ENCODE measurements around the gene SPATA13.
"Not testable (repeated sequence)": the region's sequence is repeated elsewhere in the genome, so short reads cannot be mapped to it uniquely, and the experiment has no call there.

Gene SPATA13

GRCh38 chr13:24340608-24340955 is 180.1 kb downstream of the SPATA13 start:
- no peaks in the 10 kb centered on the region for H3K4me1 ChIP-seq (ENCODE audit: insufficient read depth, low read length)

GRCh38 chr13:24341439-24341838 is 180.9 kb downstream of the SPATA13 start:
- H3K9me3 ChIP-seq (ENCODE audit: low read length), result no peaks in the 10 kb centered on the region
- no peak overlapping the region for H3K4me3 ChIP-seq (ENCODE audit: low read depth in 1 of 2, low read length in 2 of 2)
- no peak overlapping the region for H3K9ac ChIP-seq (ENCODE audit: low read length)
- H3K27ac ChIP-seq (ENCODE audit: low read depth, low read length), result no peak overlapping the region
- no peaks in the 10 kb centered on the region for H3K4me1 ChIP-seq (ENCODE audit: insufficient read depth, low read length)
- H3K27me3 ChIP-seq (ENCODE audit: control insufficient read depth in 1 of 2, insufficient read depth in 2 of 2, low read length in 2 of 2), result no peaks in the 10 kb centered on the region
- no peaks in the 10 kb centered on the region for H3K36me3 ChIP-seq (ENCODE audit: insufficient read depth, low read length)

More at GRCh38 chr13:24340608-24340955, 180.1 kb downstream of the SPATA13 start:
- H3K27ac ChIP-seq (ENCODE audit: low read depth, low read length), result no peak overlapping the region
- no peak overlapping the region for H3K4me3 ChIP-seq (ENCODE audit: low read depth in 1 of 2, low read length in 2 of 2)
- no peaks in the 10 kb centered on the region for H3K27me3 ChIP-seq (ENCODE audit: control insufficient read depth in 1 of 2, insufficient read depth in 2 of 2, low read length in 2 of 2)
- no peaks in the 10 kb centered on the region for H3K36me3 ChIP-seq (ENCODE audit: insufficient read depth, low read length)
- H3K9ac ChIP-seq (ENCODE audit: low read length), result no peak overlapping the region
- H3K9me3 ChIP-seq (ENCODE audit: low read length), result no peaks in the 10 kb centered on the region

- no peak overlapping the region for H3K9ac ChIP-seq (ENCODE audit: low read length)
- H3K4me1 ChIP-seq (ENCODE audit: insufficient read depth, low read length), result no peaks in the 10 kb centered on the region
- H3K36me3 ChIP-seq (ENCODE audit: insufficient read depth, low read length), result no peaks in the 10 kb centered on the region
- no peaks in the 10 kb centered on the region for H3K27me3 ChIP-seq (ENCODE audit: control insufficient read depth in 1 of 2, insufficient read depth in 2 of 2, low read length in 2 of 2)
- H3K27ac ChIP-seq (ENCODE audit: low read depth, low read length), result no peak overlapping the region
- H3K9me3 ChIP-seq (ENCODE audit: low read length), result no peaks in the 10 kb centered on the region
- no peak overlapping the region for H3K4me3 ChIP-seq (ENCODE audit: low read depth in 1 of 2, low read length in 2 of 2)
Observed at GRCh38 chr13:24348385-24348784, 187.9 kb downstream of the SPATA13 start.

DNA sequence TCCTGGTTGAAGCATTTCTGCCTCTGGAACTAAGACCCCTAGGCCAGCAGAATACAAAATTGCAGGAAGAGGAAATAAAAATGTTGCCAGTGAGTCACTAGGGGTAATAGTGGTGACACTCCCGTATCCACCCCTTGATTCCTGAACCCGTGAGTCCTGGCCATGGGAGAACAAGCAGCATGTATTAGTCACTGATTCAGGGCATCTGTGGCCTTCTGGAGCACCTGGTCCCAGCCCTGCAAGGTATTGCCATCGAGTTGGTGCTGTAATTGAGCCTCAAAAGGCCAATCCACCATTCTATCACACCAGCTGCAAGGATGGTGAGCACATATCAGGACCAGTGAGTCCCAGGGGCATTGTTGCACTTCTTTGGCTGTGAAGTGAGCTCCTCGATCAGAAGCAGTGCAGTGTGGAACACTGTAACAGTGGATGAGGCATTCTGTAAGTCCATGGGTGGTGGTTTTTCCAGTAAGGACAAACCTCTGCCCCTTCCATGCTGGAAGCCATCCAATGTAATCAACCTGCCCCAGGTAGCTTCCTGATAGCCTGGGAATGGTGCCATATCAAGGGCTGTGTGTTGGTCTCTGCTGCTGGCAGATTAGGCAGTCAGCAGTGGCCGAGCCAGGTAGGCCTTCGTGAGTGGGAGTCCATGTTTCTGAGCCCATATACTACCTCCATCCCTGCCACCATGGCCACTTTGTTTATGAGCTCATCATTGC is 188.4 kb downstream of the SPATA13 start:
- no peaks in the 10 kb centered on the region for H3K36me3 ChIP-seq (ENCODE audit: insufficient read depth, low read length)
- no peak overlapping the region for H3K4me3 ChIP-seq (ENCODE audit: low read depth in 1 of 2, low read length in 2 of 2)
- no peak overlapping the region for H3K9ac ChIP-seq (ENCODE audit: low read length)
- no peak overlapping the region for H3K27ac ChIP-seq (ENCODE audit: low read depth, low read length)
- H3K9me3 ChIP-seq (ENCODE audit: low read length), result no peaks in the 10 kb centered on the region
- no peaks in the 10 kb centered on the region for H3K4me1 ChIP-seq (ENCODE audit: insufficient read depth, low read length)
- no peaks in the 10 kb centered on the region for H3K27me3 ChIP-seq (ENCODE audit: control insufficient read depth in 1 of 2, insufficient read depth in 2 of 2, low read length in 2 of 2)

DNA sequence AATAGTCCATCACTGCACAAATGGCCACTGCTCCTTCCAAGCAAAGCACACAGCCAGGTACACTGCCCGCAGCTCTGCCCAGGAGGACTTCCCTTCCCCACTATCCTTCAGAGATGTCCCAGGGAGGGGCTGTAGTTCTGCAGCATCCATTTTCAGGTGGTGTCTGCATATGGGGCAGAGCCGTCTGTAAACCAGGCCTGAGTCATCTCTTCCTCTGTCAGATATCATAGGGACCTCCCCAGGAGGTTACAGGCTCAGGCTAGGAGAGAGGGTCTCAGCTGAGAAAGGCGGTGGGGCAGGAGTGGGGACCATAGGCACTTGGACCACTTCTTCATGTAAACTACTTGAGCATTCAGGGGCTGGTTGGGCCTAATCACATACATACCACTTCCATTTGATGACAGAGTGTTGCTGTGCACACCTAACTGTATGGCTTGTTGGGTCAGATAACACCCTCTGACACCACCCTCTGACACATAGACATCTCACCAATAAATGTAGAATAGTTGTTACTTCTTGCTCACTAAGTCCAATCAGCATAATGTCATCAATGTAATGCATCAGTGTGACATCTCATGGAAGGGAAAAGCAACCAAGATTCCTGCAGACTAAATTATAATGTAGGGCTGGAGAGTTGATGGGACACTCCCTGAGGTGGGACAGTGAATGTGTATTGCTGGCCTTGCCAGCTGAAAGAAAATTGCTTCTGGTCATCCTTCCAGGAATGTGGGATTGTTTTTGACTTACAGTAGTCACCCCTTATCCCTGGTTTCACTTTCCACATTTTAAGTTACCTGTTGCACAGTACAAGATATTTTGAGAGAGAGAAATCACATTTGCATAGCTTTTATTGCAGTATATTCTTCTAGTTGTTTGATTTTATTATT is 189.5 kb downstream of the SPATA13 start:
- H3K36me3 ChIP-seq (ENCODE audit: insufficient read depth, low read length); H3K9me3 ChIP-seq (ENCODE audit: low read length); H3K27me3 ChIP-seq (ENCODE audit: control insufficient read depth in 1 of 2, insufficient read depth in 2 of 2, low read length in 2 of 2); H3K9ac ChIP-seq (ENCODE audit: low read length); H3K4me1 ChIP-seq (ENCODE audit: insufficient read depth, low read length); H3K27ac ChIP-seq (ENCODE audit: low read depth, low read length); H3K4me3 ChIP-seq (ENCODE audit: low read depth in 1 of 2, low read length in 2 of 2): not testable (repeated sequence)

DNA sequence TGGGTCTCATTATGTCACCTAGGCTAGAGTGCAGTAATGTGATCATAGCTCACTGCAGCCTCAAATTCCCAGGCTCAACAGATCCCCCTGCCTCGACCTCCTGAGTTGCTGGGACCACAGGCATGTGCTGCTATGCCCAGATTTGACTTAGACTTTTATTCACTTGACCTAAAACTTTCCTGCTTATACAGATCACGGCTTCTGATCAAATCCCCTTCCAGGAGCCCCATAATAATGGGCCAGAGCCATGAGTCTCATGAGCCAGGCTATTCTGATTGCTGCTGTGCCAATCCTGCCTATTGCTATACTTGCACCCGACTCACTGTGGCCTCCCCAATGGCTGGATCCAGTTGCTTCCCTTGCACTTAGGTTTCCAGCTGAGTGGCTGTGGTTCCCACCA is 190.9 kb downstream of the SPATA13 start:
- Histone ChIP-seq H3K4me3 (ENCODE audit: low read depth in 1 of 2, low read length in 2 of 2) (no peak overlapping the region), H3K27ac (ENCODE audit: low read depth, low read length) (no peak overlapping the region), H3K27me3 (ENCODE audit: control insufficient read depth in 1 of 2, insufficient read depth in 2 of 2, low read length in 2 of 2) (no peaks in the 10 kb centered on the region), H3K9ac (ENCODE audit: low read length) (no peak overlapping the region), H3K4me1 (ENCODE audit: insufficient read depth, low read length) (no peaks in the 10 kb centered on the region), H3K36me3 (ENCODE audit: insufficient read depth, low read length) (no peaks in the 10 kb centered on the region), H3K9me3 (ENCODE audit: low read length) (no peaks in the 10 kb centered on the region)

DNA sequence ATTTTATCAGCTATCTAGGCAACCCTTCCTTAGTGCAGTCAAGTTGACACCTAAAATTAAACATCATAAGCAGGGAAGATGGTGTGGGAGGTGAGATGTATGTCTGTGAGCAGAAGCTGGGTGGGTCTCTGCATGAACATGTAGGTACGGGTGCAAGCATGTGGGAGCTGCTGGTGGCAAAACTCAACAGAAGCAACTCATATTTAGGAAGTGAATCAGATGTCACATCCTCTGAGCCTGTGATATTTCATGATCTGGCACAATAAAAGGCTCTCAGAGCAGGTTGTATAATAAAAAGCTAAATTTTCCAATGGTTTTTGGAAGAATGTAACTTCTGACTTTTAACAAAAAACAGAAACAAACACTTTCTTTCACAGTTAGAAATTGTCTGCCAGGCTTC is 193.2 kb downstream of the SPATA13 start:
- H3K27ac ChIP-seq (ENCODE audit: low read depth, low read length), result no peak overlapping the region
- no peaks in the 10 kb centered on the region for H3K27me3 ChIP-seq (ENCODE audit: control insufficient read depth in 1 of 2, insufficient read depth in 2 of 2, low read length in 2 of 2)
- H3K9ac ChIP-seq (ENCODE audit: low read length), result no peak overlapping the region
- H3K4me3 ChIP-seq (ENCODE audit: low read depth in 1 of 2, low read length in 2 of 2), result no peak overlapping the region
- H3K36me3 ChIP-seq (ENCODE audit: insufficient read depth, low read length), result no peaks in the 10 kb centered on the region
- H3K4me1 ChIP-seq (ENCODE audit: insufficient read depth, low read length), result no peaks in the 10 kb centered on the region
- no peaks in the 10 kb centered on the region for H3K9me3 ChIP-seq (ENCODE audit: low read length)

DNA sequence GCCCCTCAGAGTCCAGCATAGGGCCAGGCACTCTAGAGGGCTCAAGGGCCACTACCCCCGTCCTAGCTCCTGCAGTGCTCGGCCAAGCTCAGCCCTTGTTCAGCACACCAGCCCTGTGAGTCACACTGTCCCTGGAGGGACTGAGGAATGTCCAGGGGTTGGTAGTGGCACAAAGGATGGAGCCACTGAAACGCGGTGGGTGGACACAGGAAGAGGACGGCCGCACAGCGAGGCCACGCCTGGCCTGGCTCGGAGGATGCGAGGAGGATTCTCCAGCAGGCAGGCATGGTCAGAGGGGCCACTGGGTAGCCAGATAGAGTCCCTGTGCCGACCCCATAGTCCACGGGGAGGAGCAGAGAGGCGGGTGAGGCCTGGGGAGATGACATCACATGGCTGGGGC is 194.6 kb downstream of the SPATA13 start:
- no peaks in the 10 kb centered on the region for H3K9me3 ChIP-seq (ENCODE audit: low read length)
- H3K27ac ChIP-seq (ENCODE audit: low read depth, low read length), result no peak overlapping the region
- no peak overlapping the region for H3K9ac ChIP-seq (ENCODE audit: low read length)
- no peaks in the 10 kb centered on the region for H3K36me3 ChIP-seq (ENCODE audit: insufficient read depth, low read length)
- no peaks in the 10 kb centered on the region for H3K27me3 ChIP-seq (ENCODE audit: control insufficient read depth in 1 of 2, insufficient read depth in 2 of 2, low read length in 2 of 2)
- no peaks in the 10 kb centered on the region for H3K4me1 ChIP-seq (ENCODE audit: insufficient read depth, low read length)
- H3K4me3 ChIP-seq (ENCODE audit: low read depth in 1 of 2, low read length in 2 of 2), result no peak overlapping the region

GRCh38 chr13:24356270-24356669 is 195.8 kb downstream of the SPATA13 start:
- Histone ChIP-seq H3K4me3 (ENCODE audit: low read depth in 1 of 2, low read length in 2 of 2) (no peak overlapping the region), H3K27me3 (ENCODE audit: control insufficient read depth in 1 of 2, insufficient read depth in 2 of 2, low read length in 2 of 2) (no peaks in the 10 kb centered on the region), H3K9ac (ENCODE audit: low read length) (no peak overlapping the region), H3K4me1 (ENCODE audit: insufficient read depth, low read length) (no peaks in the 10 kb centered on the region), H3K9me3 (ENCODE audit: low read length) (no peaks in the 10 kb centered on the region), H3K36me3 (ENCODE audit: insufficient read depth, low read length) (no peaks in the 10 kb centered on the region), H3K27ac (ENCODE audit: low read depth, low read length) (no peak overlapping the region)
